ENCODE results near the gene PSG4. TPM values are rescaled to one million over a fixed set of nuclear protein-coding genes. Genes with fewer than 3 reads are reported as not detected.
"Not testable (repeated sequence)": the region's sequence is repeated elsewhere in the genome, so short reads cannot be mapped to it uniquely, and the experiment has no call there.

Gene PSG4
- total RNA-seq, 2 experiments from 2014 or later = not detected

DNA sequence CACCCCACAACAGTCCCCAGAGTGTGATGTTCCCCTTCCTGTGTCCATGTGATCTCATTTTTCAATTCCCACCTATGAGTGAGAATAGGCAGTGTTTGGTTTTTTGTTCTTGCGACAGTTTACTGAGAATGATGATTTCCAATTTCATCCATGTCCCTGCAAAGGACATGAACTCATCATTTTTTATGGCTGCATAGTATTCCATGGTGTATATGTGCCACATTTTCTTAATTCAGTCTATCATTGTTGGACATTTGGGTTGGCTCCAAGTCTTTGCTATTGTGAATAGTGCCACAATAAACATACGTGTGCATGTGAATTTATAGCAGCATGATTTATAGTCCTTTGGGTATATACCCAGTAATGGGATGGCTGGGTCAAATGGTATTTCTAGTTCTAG is 36.8 kb upstream of the PSG4 start:
- H3K27ac ChIP-seq (ENCODE audit: low read depth, low read length, poor library complexity, severe bottlenecking); H3K4me2 ChIP-seq (ENCODE audit: low read length); H3K36me3 ChIP-seq (ENCODE audit: insufficient read depth, low read length); intact Hi-C loops (cut with micrococcal nuclease; ENCODE audit: unreplicated experiment); DNase-seq (ENCODE audit: low spot score); H4K20me1 ChIP-seq (ENCODE audit: insufficient read depth, low read length); H3K4me1 ChIP-seq (ENCODE audit: insufficient read depth, low read length, poor library complexity, severe bottlenecking); BruUV-seq (replicated peaks); H3K79me2 ChIP-seq (ENCODE audit: insufficient read depth, low read depth, low read length); H3K9me3 ChIP-seq (ENCODE audit: low read length); H3K4me3 ChIP-seq (ENCODE audit: low read depth, low read length, poor library complexity, severe bottlenecking); H3K9me2 ChIP-seq (ENCODE audit: insufficient read depth, low read length); H2AFZ ChIP-seq (ENCODE audit: low read length); CTCF ChIA-PET (ENCODE audit: unreplicated experiment); POLR2A ChIA-PET: not testable (repeated sequence)

DNA sequence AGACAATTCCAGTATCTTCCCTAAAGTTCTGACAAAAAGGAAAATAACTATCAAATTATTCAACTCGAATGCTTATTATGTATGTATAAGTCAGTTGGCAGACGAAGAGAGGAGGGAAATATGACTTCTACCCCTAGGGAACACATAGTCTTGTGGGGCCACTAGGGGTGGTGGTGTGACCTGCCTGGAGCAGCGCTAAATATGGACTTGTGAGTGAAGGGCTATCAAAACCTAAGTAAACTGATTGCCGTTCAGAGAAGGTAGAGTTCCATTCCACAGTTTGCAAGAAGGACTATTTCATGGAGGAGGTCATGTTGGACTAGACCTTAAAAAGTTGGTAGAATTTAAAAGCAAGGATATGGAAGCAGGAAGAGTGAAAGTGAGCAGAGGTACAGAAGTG is 32.8 kb upstream of the PSG4 start:
- BruUV-seq (replicated peaks); H2AFZ ChIP-seq (ENCODE audit: low read length); H4K20me1 ChIP-seq (ENCODE audit: insufficient read depth, low read length); POLR2A ChIA-PET; DNase-seq (ENCODE audit: low spot score); H3K27ac ChIP-seq (ENCODE audit: low read depth, low read length, poor library complexity, severe bottlenecking); H3K9me3 ChIP-seq (ENCODE audit: low read length); H3K79me2 ChIP-seq (ENCODE audit: insufficient read depth, low read depth, low read length); H3K36me3 ChIP-seq (ENCODE audit: insufficient read depth, low read length); H3K4me3 ChIP-seq (ENCODE audit: low read depth, low read length, poor library complexity, severe bottlenecking); H3K4me1 ChIP-seq (ENCODE audit: insufficient read depth, low read length, poor library complexity, severe bottlenecking); intact Hi-C loops (cut with micrococcal nuclease; ENCODE audit: unreplicated experiment); CTCF ChIA-PET (ENCODE audit: unreplicated experiment); H3K4me2 ChIP-seq (ENCODE audit: low read length); H3K9me2 ChIP-seq (ENCODE audit: insufficient read depth, low read length): not testable (repeated sequence)

DNA sequence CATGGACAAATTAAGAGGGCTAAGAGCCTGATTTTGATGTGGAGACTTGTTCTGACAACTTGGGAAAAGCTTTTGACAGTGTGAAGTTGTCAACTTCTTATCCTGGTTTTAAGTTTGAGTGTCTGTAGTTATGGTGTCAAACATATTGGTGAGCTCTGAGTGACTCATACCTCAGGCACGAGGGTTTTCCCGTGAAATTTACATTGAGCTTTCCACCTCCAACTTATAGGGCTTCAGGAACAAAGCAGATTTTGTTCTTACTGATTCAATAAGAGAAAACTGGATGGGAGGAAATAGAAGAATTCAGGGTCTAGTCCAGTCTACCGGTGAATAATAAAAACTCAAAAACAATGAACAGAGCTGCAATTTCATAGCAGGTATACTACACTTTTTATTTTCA is 30.2 kb upstream of the PSG4 start:
- not testable (repeated sequence) for H3K9me2 ChIP-seq (ENCODE audit: insufficient read depth, low read length)

DNA sequence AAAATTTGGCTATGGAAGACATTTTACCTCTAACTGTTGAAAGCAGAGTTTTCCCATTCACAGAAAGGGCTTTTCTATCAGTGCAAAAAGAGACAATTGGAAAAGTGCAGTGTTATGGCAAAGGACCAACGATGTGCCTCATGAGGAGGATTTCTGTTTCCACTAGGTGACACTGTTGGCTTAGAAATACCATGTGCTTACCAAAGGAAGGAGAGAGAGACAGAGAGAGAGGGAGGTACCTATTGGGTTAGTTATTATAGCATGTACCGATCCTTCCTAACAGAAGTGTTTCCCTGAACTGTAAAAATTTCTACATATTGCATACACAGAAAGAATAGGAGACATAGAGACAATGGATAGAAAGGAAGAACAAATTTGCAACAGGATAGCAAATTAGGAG is 23.9 kb upstream of the PSG4 start:
- no peaks in the 10 kb centered on the region for H3K36me3 ChIP-seq (ENCODE audit: insufficient read depth, low read length)
- no peak overlapping the region for H3K27ac ChIP-seq (ENCODE audit: low read depth, low read length, poor library complexity, severe bottlenecking)
- H4K20me1 ChIP-seq (ENCODE audit: insufficient read depth, low read length) = no peaks in the 10 kb centered on the region
- ChIA-PET CTCF (ENCODE audit: unreplicated experiment) (no interaction called here), POLR2A (no interaction called here)
- H2AFZ ChIP-seq (ENCODE audit: low read length) = no peak overlapping the region
- peaks cover 4% of the 10 kb centered on the region; the same call in 1 of the 2 replicates for H3K9me3 ChIP-seq (ENCODE audit: low read length)
- no peak overlapping the region for H3K4me2 ChIP-seq (ENCODE audit: low read length)
- TF ChIP-seq EZH2phosphoT487 (IDR thresholded peaks at IDR 0.05; ENCODE audit: borderline replicate concordance, low read depth, low read length) = no peak
- TF ChIP-seq, protein P1, sequence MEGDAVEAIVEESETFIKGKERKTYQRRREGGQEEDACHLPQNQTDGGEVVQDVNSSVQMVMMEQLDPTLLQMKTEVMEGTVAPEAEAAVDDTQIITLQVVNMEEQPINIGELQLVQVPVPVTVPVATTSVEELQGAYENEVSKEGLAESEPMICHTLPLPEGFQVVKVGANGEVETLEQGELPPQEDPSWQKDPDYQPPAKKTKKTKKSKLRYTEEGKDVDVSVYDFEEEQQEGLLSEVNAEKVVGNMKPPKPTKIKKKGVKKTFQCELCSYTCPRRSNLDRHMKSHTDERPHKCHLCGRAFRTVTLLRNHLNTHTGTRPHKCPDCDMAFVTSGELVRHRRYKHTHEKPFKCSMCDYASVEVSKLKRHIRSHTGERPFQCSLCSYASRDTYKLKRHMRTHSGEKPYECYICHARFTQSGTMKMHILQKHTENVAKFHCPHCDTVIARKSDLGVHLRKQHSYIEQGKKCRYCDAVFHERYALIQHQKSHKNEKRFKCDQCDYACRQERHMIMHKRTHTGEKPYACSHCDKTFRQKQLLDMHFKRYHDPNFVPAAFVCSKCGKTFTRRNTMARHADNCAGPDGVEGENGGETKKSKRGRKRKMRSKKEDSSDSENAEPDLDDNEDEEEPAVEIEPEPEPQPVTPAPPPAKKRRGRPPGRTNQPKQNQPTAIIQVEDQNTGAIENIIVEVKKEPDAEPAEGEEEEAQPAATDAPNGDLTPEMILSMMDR (conservative IDR thresholded peaks at IDR 0.05; ENCODE audit: low read length) = 0 out of 2 replicates have a peak, but pooled peaks have one; percentile 23
- no TSS peak for BruUV-seq (replicated peaks)
- no peaks in the 10 kb centered on the region for H3K4me1 ChIP-seq (ENCODE audit: insufficient read depth, low read length, poor library complexity, severe bottlenecking)
- intact Hi-C loops (cut with micrococcal nuclease; ENCODE audit: unreplicated experiment) = no loop called here
- no peak overlapping the region for H3K4me3 ChIP-seq (ENCODE audit: low read depth, low read length, poor library complexity, severe bottlenecking)
- no peaks in the 10 kb centered on the region for H3K9me2 ChIP-seq (ENCODE audit: insufficient read depth, low read length)
- no peaks in the 10 kb centered on the region for H3K79me2 ChIP-seq (ENCODE audit: insufficient read depth, low read depth, low read length)
- DNase-seq (ENCODE audit: low spot score) = peak; percentile 10

More for the DNA sequence above, 30.2 kb upstream of the PSG4 start:
- DNase-seq (ENCODE audit: low spot score); intact Hi-C loops (cut with micrococcal nuclease; ENCODE audit: unreplicated experiment); H3K79me2 ChIP-seq (ENCODE audit: insufficient read depth, low read depth, low read length); CTCF ChIA-PET (ENCODE audit: unreplicated experiment); H4K20me1 ChIP-seq (ENCODE audit: insufficient read depth, low read length); H3K4me1 ChIP-seq (ENCODE audit: insufficient read depth, low read length, poor library complexity, severe bottlenecking); POLR2A ChIA-PET; H3K36me3 ChIP-seq (ENCODE audit: insufficient read depth, low read length); BruUV-seq (replicated peaks); H3K27ac ChIP-seq (ENCODE audit: low read depth, low read length, poor library complexity, severe bottlenecking); H2AFZ ChIP-seq (ENCODE audit: low read length); H3K9me3 ChIP-seq (ENCODE audit: low read length); H3K4me2 ChIP-seq (ENCODE audit: low read length); H3K4me3 ChIP-seq (ENCODE audit: low read depth, low read length, poor library complexity, severe bottlenecking): not testable (repeated sequence)

DNA sequence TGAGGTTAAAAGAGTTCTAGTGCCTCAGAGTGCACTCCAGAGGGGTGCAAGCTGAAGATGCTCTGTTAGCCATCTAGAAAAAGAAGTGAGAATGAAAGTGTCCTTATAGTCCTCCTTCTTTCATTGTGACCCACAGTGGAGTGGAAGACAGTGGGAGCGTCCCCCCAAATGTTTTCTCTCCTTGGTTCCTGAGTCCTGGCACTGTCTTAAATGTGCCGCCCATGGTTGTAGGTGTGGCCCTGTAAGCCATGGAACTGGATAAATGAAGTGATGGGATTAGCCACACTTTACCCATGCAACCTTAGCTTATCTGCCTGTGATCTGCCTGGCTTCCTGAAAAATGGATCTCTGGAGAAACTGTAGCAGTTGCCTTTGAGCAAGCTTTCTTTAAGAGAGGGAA is 23.3 kb upstream of the PSG4 start:
- H2AFZ ChIP-seq (ENCODE audit: low read length); POLR2A ChIA-PET; H3K4me3 ChIP-seq (ENCODE audit: low read depth, low read length, poor library complexity, severe bottlenecking); H3K9me2 ChIP-seq (ENCODE audit: insufficient read depth, low read length); H3K4me2 ChIP-seq (ENCODE audit: low read length); H3K9me3 ChIP-seq (ENCODE audit: low read length); CTCF ChIA-PET (ENCODE audit: unreplicated experiment); H3K27ac ChIP-seq (ENCODE audit: low read depth, low read length, poor library complexity, severe bottlenecking); BruUV-seq (replicated peaks); intact Hi-C loops (cut with micrococcal nuclease; ENCODE audit: unreplicated experiment); H4K20me1 ChIP-seq (ENCODE audit: insufficient read depth, low read length); H3K36me3 ChIP-seq (ENCODE audit: insufficient read depth, low read length); H3K4me1 ChIP-seq (ENCODE audit: insufficient read depth, low read length, poor library complexity, severe bottlenecking); H3K79me2 ChIP-seq (ENCODE audit: insufficient read depth, low read depth, low read length): not testable (repeated sequence)
- peak; percentile 13 for DNase-seq (ENCODE audit: low spot score)

Data from OCI-LY7 (cell line).